ENCODE results near the gene USP17L27. TPM values are rescaled to one million over a fixed set of nuclear protein-coding genes. Genes with fewer than 3 reads are reported as not detected.
"Not testable (repeated sequence)": the region's sequence is repeated elsewhere in the genome, so short reads cannot be mapped to it uniquely, and the experiment has no call there.

Gene USP17L27
- not detected for total RNA-seq

DNA sequence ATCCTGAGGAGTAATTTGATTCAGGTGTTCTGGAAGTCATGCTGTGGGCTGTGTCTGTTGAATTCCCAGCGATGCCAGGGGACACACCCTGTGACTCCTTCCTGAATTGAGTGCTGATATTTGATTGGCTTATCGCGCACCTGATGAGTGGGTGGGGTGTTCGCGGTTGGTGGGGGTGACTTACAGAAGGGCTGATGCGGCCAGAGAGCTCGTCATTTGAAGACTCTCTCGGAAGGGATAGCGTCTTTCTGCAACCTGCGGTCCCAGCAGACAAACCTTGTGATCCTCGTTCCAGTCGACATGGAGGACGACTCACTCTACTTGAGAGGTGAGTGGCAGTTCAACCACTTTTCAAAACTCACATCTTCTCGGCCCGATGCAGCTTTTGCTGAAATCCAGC, at the start of gene USP17L27:
USP17L27 (plus strand) TSS at position 301 of the 400 bp plus-strand sequence; CDS start at position 301, 0 bp downstream.
- H3K9me3 Mint-ChIP-seq; H3K4me3 Mint-ChIP-seq; ATAC-seq; H3K4me1 Mint-ChIP-seq (ENCODE audit: low read depth in 2 of 2); H3K27me3 Mint-ChIP-seq; DNase-seq (ENCODE audit: low spot score); H3K27ac Mint-ChIP-seq; H3K36me3 Mint-ChIP-seq: not testable (repeated sequence)

- H3K4me1 Mint-ChIP-seq (ENCODE audit: low read depth in 2 of 2); ATAC-seq; H3K9me3 Mint-ChIP-seq; H3K4me3 Mint-ChIP-seq; H3K27me3 Mint-ChIP-seq; H3K36me3 Mint-ChIP-seq; H3K27ac Mint-ChIP-seq: not testable (repeated sequence)
- peak; percentile 58 for DNase-seq (ENCODE audit: low spot score)
These were observed 19.8 kb upstream of the USP17L27 start for GRCh38 chr4:9324191-9324590.

GRCh38 chr4:9324865-9325264, 19.1 kb upstream of the USP17L27 start, which contains the start of gene USP17L24:
Gene USP17L24 (plus strand): TSS chr4:9325165. CDS start chr4:9325165, 0 bp downstream.
- not testable (repeated sequence) for H3K27me3 Mint-ChIP-seq, H3K27ac Mint-ChIP-seq, H3K9me3 Mint-ChIP-seq

GRCh38 chr4:9329611-9330010, 14.3 kb upstream of the USP17L27 start, which contains the start of gene USP17L25:
Gene USP17L25 (plus strand): TSS chr4:9329911. CDS start chr4:9329911, 0 bp downstream.
- not testable (repeated sequence) for H3K27me3 Mint-ChIP-seq; H3K27ac Mint-ChIP-seq; H3K4me3 Mint-ChIP-seq; DNase-seq (ENCODE audit: low spot score); H3K9me3 Mint-ChIP-seq; ATAC-seq; H3K36me3 Mint-ChIP-seq; H3K4me1 Mint-ChIP-seq (ENCODE audit: low read depth in 2 of 2)

More at GRCh38 chr4:9324865-9325264, 19.1 kb upstream of the USP17L27 start, which contains the start of gene USP17L24:
- not testable (repeated sequence) for ATAC-seq; DNase-seq (ENCODE audit: low spot score); H3K4me3 Mint-ChIP-seq; H3K4me1 Mint-ChIP-seq (ENCODE audit: low read depth in 2 of 2); H3K36me3 Mint-ChIP-seq

DNA sequence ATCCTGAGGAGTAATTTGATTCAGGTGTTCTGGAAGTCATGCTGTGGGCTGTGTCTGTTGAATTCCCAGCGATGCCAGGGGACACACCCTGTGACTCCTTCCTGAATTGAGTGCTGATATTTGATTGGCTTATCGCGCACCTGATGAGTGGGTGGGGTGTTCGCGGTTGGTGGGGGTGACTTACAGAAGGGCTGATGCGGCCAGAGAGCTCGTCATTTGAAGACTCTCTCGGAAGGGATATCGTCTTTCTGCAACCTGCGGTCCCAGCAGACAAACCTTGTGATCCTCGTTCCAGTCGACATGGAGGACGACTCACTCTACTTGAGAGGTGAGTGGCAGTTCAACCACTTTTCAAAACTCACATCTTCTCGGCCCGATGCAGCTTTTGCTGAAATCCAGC, 9.6 kb upstream of the USP17L27 start, which contains the start of gene USP17L26:
USP17L26 (plus strand) TSS at position 301 of the 400 bp plus-strand sequence; CDS start at position 301, 0 bp downstream.
- not testable (repeated sequence) for H3K36me3 Mint-ChIP-seq; ATAC-seq; H3K9me3 Mint-ChIP-seq; H3K27me3 Mint-ChIP-seq; H3K4me3 Mint-ChIP-seq; H3K4me1 Mint-ChIP-seq (ENCODE audit: low read depth in 2 of 2); DNase-seq (ENCODE audit: low spot score); H3K27ac Mint-ChIP-seq

GRCh38 chr4:9339103-9339502, 4.8 kb upstream of the USP17L27 start, which contains the start of gene USP17L5:
Gene USP17L5 (plus strand): TSS chr4:9339403. CDS start chr4:9339403, 0 bp downstream.
- not testable (repeated sequence) for H3K27me3 Mint-ChIP-seq; H3K36me3 Mint-ChIP-seq; H3K27ac Mint-ChIP-seq; H3K4me3 Mint-ChIP-seq; DNase-seq (ENCODE audit: low spot score); H3K4me1 Mint-ChIP-seq (ENCODE audit: low read depth in 2 of 2); ATAC-seq; H3K9me3 Mint-ChIP-seq

GRCh38 chr4:9348593-9348992, 4.6 kb downstream of the USP17L27 start, which contains the start of gene USP17L28:
Gene USP17L28 (plus strand): TSS chr4:9348893. CDS start chr4:9348893, 0 bp downstream.
- not testable (repeated sequence) for H3K36me3 Mint-ChIP-seq; H3K4me1 Mint-ChIP-seq (ENCODE audit: low read depth in 2 of 2); DNase-seq (ENCODE audit: low spot score); H3K9me3 Mint-ChIP-seq; H3K4me3 Mint-ChIP-seq; H3K27ac Mint-ChIP-seq; H3K27me3 Mint-ChIP-seq; ATAC-seq

DNA sequence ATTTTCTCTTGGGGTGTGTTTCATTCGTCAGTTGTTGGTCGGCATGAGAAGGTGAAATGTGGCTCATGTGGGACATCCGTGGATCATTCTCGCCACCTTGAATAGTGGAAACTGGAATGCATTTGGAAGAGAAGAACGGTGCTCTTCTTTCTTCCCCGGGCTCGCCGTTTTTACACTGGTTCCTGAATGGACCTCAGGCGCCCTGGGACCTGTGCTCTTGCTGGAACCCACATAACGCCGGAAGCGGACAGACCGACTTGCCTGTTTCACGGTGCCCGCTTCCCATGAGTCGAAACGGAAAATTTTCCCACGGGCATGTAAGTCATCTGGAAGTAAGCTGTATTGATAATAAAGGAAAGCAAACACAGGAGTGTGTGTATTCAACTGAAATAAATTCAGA, 6.9 kb downstream of the USP17L27 start:
- not testable (repeated sequence) for ATAC-seq; H3K4me3 Mint-ChIP-seq; DNase-seq (ENCODE audit: low spot score); H3K4me1 Mint-ChIP-seq (ENCODE audit: low read depth in 2 of 2); H3K9me3 Mint-ChIP-seq; H3K36me3 Mint-ChIP-seq; H3K27ac Mint-ChIP-seq; H3K27me3 Mint-ChIP-seq

- H3K27ac Mint-ChIP-seq; ATAC-seq; H3K9me3 Mint-ChIP-seq; H3K27me3 Mint-ChIP-seq; DNase-seq (ENCODE audit: low spot score); H3K4me1 Mint-ChIP-seq (ENCODE audit: low read depth in 2 of 2); H3K36me3 Mint-ChIP-seq; H3K4me3 Mint-ChIP-seq: not testable (repeated sequence)
These were observed 9.4 kb downstream of the USP17L27 start, which contains the start of gene USP17L29 for GRCh38 chr4:9353338-9353737. Gene USP17L29 (plus strand): TSS chr4:9353638. CDS start chr4:9353638, 0 bp downstream.

DNA sequence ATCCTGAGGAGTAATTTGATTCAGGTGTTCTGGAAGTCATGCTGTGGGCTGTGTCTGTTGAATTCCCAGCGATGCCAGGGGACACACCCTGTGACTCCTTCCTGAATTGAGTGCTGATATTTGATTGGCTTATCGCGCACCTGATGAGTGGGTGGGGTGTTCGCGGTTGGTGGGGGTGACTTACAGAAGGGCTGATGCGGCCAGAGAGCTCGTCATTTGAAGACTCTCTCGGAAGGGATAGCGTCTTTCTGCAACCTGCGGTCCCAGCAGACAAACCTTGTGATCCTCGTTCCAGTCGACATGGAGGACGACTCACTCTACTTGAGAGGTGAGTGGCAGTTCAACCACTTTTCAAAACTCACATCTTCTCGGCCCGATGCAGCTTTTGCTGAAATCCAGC, 18.9 kb downstream of the USP17L27 start, which contains the start of gene USP17L30:
USP17L30 (plus strand) TSS at position 301 of the 400 bp plus-strand sequence; CDS start at position 301, 0 bp downstream.
- H3K27ac Mint-ChIP-seq; H3K4me3 Mint-ChIP-seq; H3K36me3 Mint-ChIP-seq; ATAC-seq; DNase-seq (ENCODE audit: low spot score); H3K4me1 Mint-ChIP-seq (ENCODE audit: low read depth in 2 of 2); H3K9me3 Mint-ChIP-seq; H3K27me3 Mint-ChIP-seq: not testable (repeated sequence)

DNA sequence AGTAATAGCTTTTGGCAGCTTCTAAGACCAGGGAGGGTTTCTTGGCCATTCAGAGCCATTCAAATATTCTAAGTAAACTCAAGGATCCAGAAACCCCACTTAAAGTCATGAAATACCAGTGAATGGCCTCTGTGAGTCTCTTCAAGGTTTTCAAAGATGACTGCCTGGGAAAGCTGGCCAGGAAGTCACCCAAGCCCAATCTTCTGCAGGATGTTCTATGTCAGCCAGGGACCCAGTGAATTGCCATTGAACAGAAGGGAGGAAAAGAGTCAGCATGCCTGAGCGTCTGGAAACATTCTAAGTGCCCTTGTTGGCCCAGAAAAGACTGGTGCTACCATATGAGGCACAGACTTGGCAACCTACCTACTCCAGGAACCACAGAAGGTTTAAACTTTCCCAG, 35.9 kb downstream of the USP17L27 start:
- not testable (repeated sequence) for DNase-seq (ENCODE audit: low spot score); H3K4me3 Mint-ChIP-seq; H3K27ac Mint-ChIP-seq; ATAC-seq; H3K27me3 Mint-ChIP-seq; H3K4me1 Mint-ChIP-seq (ENCODE audit: low read depth in 2 of 2); H3K9me3 Mint-ChIP-seq; H3K36me3 Mint-ChIP-seq

DNA sequence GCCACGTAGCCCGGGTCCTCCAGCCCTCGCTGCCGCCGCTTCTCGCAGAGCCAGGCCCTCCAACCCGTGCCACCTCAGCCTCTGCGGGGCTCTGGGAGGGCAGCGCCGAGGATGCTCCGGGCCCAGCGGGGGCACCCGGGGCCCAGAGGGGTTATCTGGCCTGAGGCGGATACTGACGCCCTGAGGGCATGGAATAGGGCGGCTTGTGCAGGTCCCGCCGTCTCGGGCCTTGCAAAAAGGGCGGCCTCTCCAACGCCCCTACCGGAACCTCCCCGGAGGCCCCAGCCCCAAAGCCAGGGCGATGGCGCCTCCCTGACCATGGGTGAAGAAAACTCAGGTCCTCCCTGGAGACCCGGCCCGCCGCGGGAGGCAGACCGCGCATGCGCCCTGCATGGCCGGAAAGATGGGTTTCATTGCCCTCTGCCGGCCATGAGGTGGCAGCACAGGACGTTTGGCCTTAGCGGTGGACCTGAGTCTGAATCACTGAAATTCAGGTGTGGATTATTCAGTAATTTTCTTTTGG, 37.1 kb downstream of the USP17L27 start:
- DNase-seq (ENCODE audit: low spot score): peak; percentile 64
- not testable (repeated sequence) for H3K4me1 Mint-ChIP-seq (ENCODE audit: low read depth in 2 of 2); H3K27me3 Mint-ChIP-seq; H3K36me3 Mint-ChIP-seq; H3K27ac Mint-ChIP-seq; H3K4me3 Mint-ChIP-seq; H3K9me3 Mint-ChIP-seq; ATAC-seq

GRCh38 chr4:9384126-9384525, 40.2 kb downstream of the USP17L27 start:
- H3K9me3 Mint-ChIP-seq: no peaks in the 10 kb centered on the region
- no peaks in the 10 kb centered on the region for H3K36me3 Mint-ChIP-seq
- peaks cover 9 to 11% of the 10 kb centered on the region in 2 donors for H3K27me3 Mint-ChIP-seq
- H3K4me1 Mint-ChIP-seq (ENCODE audit: low read depth in 2 of 2): peaks cover 0 to 2% of the 10 kb centered on the region in 2 donors
- H3K27ac Mint-ChIP-seq: no peak overlapping the region
- DNase-seq (ENCODE audit: low spot score): no peak
- ATAC-seq: no peak
- no peak overlapping the region for H3K4me3 Mint-ChIP-seq

DNA sequence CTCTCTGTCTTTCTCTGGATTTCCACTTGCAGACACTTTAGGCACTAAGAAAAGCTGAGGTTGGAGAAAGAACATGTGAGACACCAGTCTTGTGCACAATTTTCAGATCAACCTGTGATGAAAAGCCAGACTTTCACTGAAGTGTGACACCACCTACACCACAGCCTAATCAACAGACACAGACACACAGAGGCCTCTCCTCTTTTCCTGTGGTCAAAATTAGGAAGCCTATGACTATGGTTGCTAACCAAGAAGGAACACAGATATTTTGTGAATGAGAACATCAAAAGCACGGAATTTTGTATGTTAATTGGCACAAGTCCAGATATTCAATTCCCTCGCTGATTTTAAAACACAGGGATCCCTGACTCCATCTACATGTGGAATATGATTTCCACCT, 45.1 kb downstream of the USP17L27 start:
- DNase-seq (ENCODE audit: low spot score); H3K36me3 Mint-ChIP-seq; H3K9me3 Mint-ChIP-seq; H3K27ac Mint-ChIP-seq; H3K4me1 Mint-ChIP-seq (ENCODE audit: low read depth in 2 of 2); ATAC-seq; H3K27me3 Mint-ChIP-seq; H3K4me3 Mint-ChIP-seq: not testable (repeated sequence)
